GM23338 (cell line): ENCODE results near the gene S1PR1. TPM values are rescaled to one million over a fixed set of nuclear protein-coding genes. Genes with fewer than 3 reads are reported as not detected.

ENCODE experiments used
- ATAC-seq: fragments of 200-7000 bp; cut with Tn5 transposase; 3 replicates; pipeline ENCODE4 v1.9.1; 2020
- DNase-seq: peaks from one replicate; pipeline ENCODE4 v3.0.0-alpha.2; 2015; ENCODE audit warnings: low spot score
- H2AFZ ChIP-seq: fragments of 200-600 bp; sonication (generic); 2 replicates; pipeline ENCODE4 v1.8.0; 2016; ENCODE audit warnings: antibody characterized with exemption, mild to moderate bottlenecking, moderate library complexity
- H3F3A ChIP-seq: fragments of 200-600 bp; sonication (generic); replicated peaks from 2 replicates; pipeline ENCODE4 v1.8.0; 2017; ENCODE audit warnings: antibody characterized with exemption, mixed run types, low read depth
- H3K27ac ChIP-seq: fragments of 200-600 bp; sonication (generic); 2 replicates; pipeline ENCODE4 v1.6.1; 2016; ENCODE audit warnings: low read depth
- H3K27me3 ChIP-seq: fragments of 200-600 bp; sonication (generic); 2 replicates; pipeline ENCODE4 v1.8.0; 2016; ENCODE audit warnings: mild to moderate bottlenecking, mixed run types, moderate library complexity; ENCODE audit not compliant: insufficient read depth
- H3K36me3 ChIP-seq: fragments of 200-600 bp; sonication (generic); 2 replicates; pipeline ENCODE4 v1.8.0; 2016; ENCODE audit warnings: mild to moderate bottlenecking; ENCODE audit not compliant: insufficient read depth
- H3K4me1 ChIP-seq: fragments of 200-600 bp; sonication (generic); 2 replicates; pipeline ENCODE4 v1.8.0; 2016; ENCODE audit warnings: mild to moderate bottlenecking, moderate library complexity; ENCODE audit not compliant: insufficient read depth
- H3K4me2 ChIP-seq: fragments of 200-600 bp; sonication (generic); 2 replicates; pipeline ENCODE4 v1.7.1; 2017; ENCODE audit warnings: mixed run types
- H3K4me3 ChIP-seq: fragments of 200-600 bp; sonication (generic); 2 replicates; pipeline ENCODE4 v1.6.1; 2016; ENCODE audit warnings: mixed run types
- H3K79me2 ChIP-seq: fragments of 200-600 bp; sonication (generic); replicated peaks from 2 replicates; pipeline ENCODE4 v1.8.0; 2017; ENCODE audit warnings: mild to moderate bottlenecking; ENCODE audit not compliant: insufficient read depth
- H3K9me2 ChIP-seq: fragments of 200-600 bp; sonication (generic); 2 replicates; pipeline ENCODE4 v1.8.0; 2017; ENCODE audit not compliant: insufficient read depth
- H4K20me1 ChIP-seq: fragments of 200-600 bp; sonication (generic); replicated peaks from 2 replicates; pipeline ENCODE4 v1.8.0; 2017; ENCODE audit warnings: mild to moderate bottlenecking; ENCODE audit not compliant: insufficient read depth
- H3K27ac Mint-ChIP-seq: 2 replicates; pipeline ENCODE4 v1.8.0; 2020; ENCODE audit warnings: inconsistent platforms, mild to moderate bottlenecking, moderate library complexity, mixed read lengths
- H3K27me3 Mint-ChIP-seq: 3 replicates; pipeline ENCODE4 v1.8.0; 2022; ENCODE audit warnings: low read depth, mild to moderate bottlenecking, moderate library complexity, mixed read lengths, inconsistent platforms; ENCODE audit not compliant: insufficient read depth, poor library complexity
- H3K36me3 Mint-ChIP-seq: 3 replicates; pipeline ENCODE4 v1.8.0; 2021; ENCODE audit warnings: low read depth, mild to moderate bottlenecking, inconsistent platforms, moderate library complexity, mixed read lengths
- H3K4me1 Mint-ChIP-seq: 3 replicates; pipeline ENCODE4 v1.8.0; 2020; ENCODE audit warnings: mild to moderate bottlenecking, inconsistent platforms, mixed read lengths
- H3K4me3 Mint-ChIP-seq: 3 replicates; pipeline ENCODE4 v1.8.0; 2021; ENCODE audit warnings: moderate library complexity, mild to moderate bottlenecking, inconsistent platforms, mixed read lengths
- H3K9me3 Mint-ChIP-seq: 3 replicates; pipeline ENCODE4 v1.8.0; 2020; ENCODE audit warnings: moderate library complexity, mild to moderate bottlenecking, inconsistent platforms, mixed read lengths
- ETS1 ChIP-seq: IDR thresholded peaks from 2 replicates; pipeline ENCODE4 v1.6.1; 2016; ENCODE audit warnings: antibody characterized with exemption
- EZH2 ChIP-seq: fragments of 200-600 bp; sonication (generic); IDR thresholded peaks from one replicate; pipeline ENCODE4 v1.8.0; 2017; ENCODE audit warnings: antibody characterized with exemption, mild to moderate bottlenecking, low read depth; ENCODE audit not compliant: unreplicated experiment
- JUNB ChIP-seq: IDR thresholded peaks from one replicate; pipeline ENCODE4 v1.6.1; 2016; ENCODE audit warnings: antibody characterized with exemption; ENCODE audit not compliant: unreplicated experiment
- REST ChIP-seq: IDR thresholded peaks from one replicate; pipeline ENCODE4 v1.6.1; 2018; ENCODE audit warnings: antibody characterized with exemption; ENCODE audit not compliant: unreplicated experiment
- ZNF462 ChIP-seq: fragments of 250-450 bp; sonication (Bioruptor Pico); IDR thresholded peaks from 2 replicates; pipeline ENCODE4 v1.5.0; 2020; ENCODE audit warnings: mild to moderate bottlenecking, moderate library complexity
- polyA plus RNA-seq: library from polyadenylated mRNA; unstranded; fragments of >200 nt; fragmentation: Nextera tagmentation; extraction: Ambion mirVana; gene quantifications from 2 replicates; pipeline ENCODE4 v1.2.1, GENCODE V29; 2016
- total RNA-seq: library from RNA; depleted of rRNA; stranded (reverse); fragments of >200 nt; shearing (Covaris generic); gene quantifications from 2 replicates; pipeline ENCODE4 v1.2.3, GENCODE V29; 2014

The S1PR1 gene
- total and polyA plus RNA-seq, 2 experiments from 2014 or later: 2.6 to 4.1 TPM

GRCh38 chr1:101257500-101258325 is 20.9 kb downstream of the S1PR1 start:
- peaks cover 11% of the 10 kb centered on the region for H3K4me1 ChIP-seq
- peaks cover 28% of the 10 kb centered on the region for H3K4me1 Mint-ChIP-seq
- H3K36me3 ChIP-seq: no peaks in the 10 kb centered on the region
- H3K27me3 Mint-ChIP-seq: no peaks in the 10 kb centered on the region
- H3K4me2 ChIP-seq: no peak overlapping the region
- no peak for ATAC-seq
- H3K79me2 ChIP-seq: no peaks in the 10 kb centered on the region
- TF ChIP-seq EZH2 (no peak), ETS1 (no peak), REST (no peak), JUNB (no peak)
- no peaks in the 10 kb centered on the region for H3K9me2 ChIP-seq
- H3K27me3 ChIP-seq: no peaks in the 10 kb centered on the region
- H2AFZ ChIP-seq: peak overlapping the region; percentile 90; the same call in 1 of the 2 replicates
- no peak overlapping the region for H3K27ac Mint-ChIP-seq
- no peaks in the 10 kb centered on the region for H3K9me3 Mint-ChIP-seq
- H4K20me1 ChIP-seq: no peaks in the 10 kb centered on the region
- H3K27ac ChIP-seq: no peak overlapping the region
- H3K36me3 Mint-ChIP-seq: no peaks in the 10 kb centered on the region
- no peak overlapping the region for H3K4me3 ChIP-seq
- H3K4me3 Mint-ChIP-seq: no peak overlapping the region
- no peaks in the 10 kb centered on the region for H3F3A ChIP-seq
- DNase-seq: no peak

- H2AFZ ChIP-seq: no peak overlapping the region
- H3K27me3 Mint-ChIP-seq: peaks cover 2% of the 10 kb centered on the region
- H3K27ac ChIP-seq: no peak overlapping the region
Measured at GRCh38 chr1:101259744-101260148, 22.9 kb downstream of the S1PR1 start.

More at GRCh38 chr1:101259744-101260148, 22.9 kb downstream of the S1PR1 start:
- no peaks in the 10 kb centered on the region for H4K20me1 ChIP-seq
- no peak overlapping the region for H3K4me2 ChIP-seq
- Mint-ChIP-seq H3K27ac (no peak overlapping the region), H3K4me3 (no peak overlapping the region), H3K36me3 (no peaks in the 10 kb centered on the region), H3K9me3 (no peaks in the 10 kb centered on the region), H3K4me1 (peaks cover 28% of the 10 kb centered on the region)
- no peaks in the 10 kb centered on the region for H3K9me2 ChIP-seq
- no peak for TF ChIP-seq EZH2
- TF ChIP-seq ZNF462 (CRISPR knock-in tag): no peak
- H3F3A ChIP-seq: no peaks in the 10 kb centered on the region
- ATAC-seq (no peak), DNase-seq (no peak)
- no peak overlapping the region for H3K4me3 ChIP-seq
- no peaks in the 10 kb centered on the region for H3K27me3 ChIP-seq
- no peaks in the 10 kb centered on the region for H3K79me2 ChIP-seq
- no peaks in the 10 kb centered on the region for H3K36me3 ChIP-seq
- H3K4me1 ChIP-seq: peaks cover 12% of the 10 kb centered on the region
